ENCODE data around the gene L3MBTL3.

- TF ChIP-seq CHD2 (IDR thresholded peaks at IDR 0.05; ENCODE audit: low read length, partially characterized antibody) (no peak), CTCF (IDR thresholded peaks at IDR 0.05) (peak; percentile 76), POLR2A (IDR thresholded peaks at IDR 0.05; ENCODE audit: low read length) (no peak), CEBPB (IDR thresholded peaks at IDR 0.05) (no peak)
Measured at GRCh38 chr6:130020907-130021629, 2.7 kb downstream of the L3MBTL3 start.

Data from A549 (cell line).